Right atrium auricular region (tissue), 2 donors: ENCODE results near the gene OVCA2. TPM values are rescaled to one million over a fixed set of nuclear protein-coding genes. Genes with fewer than 3 reads are reported as not detected.
A peak's percentile ranks its signal among the peaks of the same experiment; 100 is the strongest.

Source experiments
- DNase-seq: peaks from one replicate; pipeline ENCODE4 v3.0.0-alpha.2; 2019; ENCODE audit warnings: low spot score
- H3K27ac ChIP-seq, 2 donors: fragments of 200-600 bp; sonication (generic); 1 replicate in 1 of 2; 2 replicates in 1 of 2; pipeline ENCODE4 v1.5.1; 2016 to 2019
- H3K27me3 ChIP-seq, 2 donors: fragments of 200-600 bp; sonication (generic); one replicate each; pipeline versions ENCODE4 v1.5.1 to v1.6.0; 2017 to 2019
- H3K36me3 ChIP-seq: fragments of 200-600 bp; sonication (generic); one replicate; pipeline ENCODE4 v1.5.1; 2016
- H3K4me1 ChIP-seq, 2 donors: fragments of 200-600 bp; sonication (generic); one replicate each; pipeline versions ENCODE4 v1.5.1 to v1.6.0; 2017 to 2019
- H3K4me3 ChIP-seq, 2 donors: fragments of 200-600 bp; sonication (generic); 1 replicate in 1 of 2; 2 replicates in 1 of 2; pipeline ENCODE4 v1.5.1; 2017 to 2019; ENCODE audit warnings: mild to moderate bottlenecking in 1 of 2, moderate library complexity in 1 of 2
- H3K9me3 ChIP-seq, 2 donors: fragments of 200-600 bp; sonication (generic); one replicate each; pipeline ENCODE4 v1.5.1; 2019
- total RNA-seq, 2 donors: library from RNA; depleted of rRNA; stranded (reverse); fragments of >200 nt; gene quantifications; one replicate each; pipeline ENCODE4 v1.1.0, GENCODE V29; 2016
- TF ChIP-seq, protein P1 (sequence below), 2 donors: fragments of 200-600 bp; sonication (generic); IDR thresholded peaks; one replicate each; pipeline ENCODE4 v1.5.1; 2019; ENCODE audit warnings: antibody characterized with exemption in 2 of 2

The OVCA2 gene
- total RNA-seq, 2 donors from 2014 or later: 29.6 to 31.7 TPM

DNA sequence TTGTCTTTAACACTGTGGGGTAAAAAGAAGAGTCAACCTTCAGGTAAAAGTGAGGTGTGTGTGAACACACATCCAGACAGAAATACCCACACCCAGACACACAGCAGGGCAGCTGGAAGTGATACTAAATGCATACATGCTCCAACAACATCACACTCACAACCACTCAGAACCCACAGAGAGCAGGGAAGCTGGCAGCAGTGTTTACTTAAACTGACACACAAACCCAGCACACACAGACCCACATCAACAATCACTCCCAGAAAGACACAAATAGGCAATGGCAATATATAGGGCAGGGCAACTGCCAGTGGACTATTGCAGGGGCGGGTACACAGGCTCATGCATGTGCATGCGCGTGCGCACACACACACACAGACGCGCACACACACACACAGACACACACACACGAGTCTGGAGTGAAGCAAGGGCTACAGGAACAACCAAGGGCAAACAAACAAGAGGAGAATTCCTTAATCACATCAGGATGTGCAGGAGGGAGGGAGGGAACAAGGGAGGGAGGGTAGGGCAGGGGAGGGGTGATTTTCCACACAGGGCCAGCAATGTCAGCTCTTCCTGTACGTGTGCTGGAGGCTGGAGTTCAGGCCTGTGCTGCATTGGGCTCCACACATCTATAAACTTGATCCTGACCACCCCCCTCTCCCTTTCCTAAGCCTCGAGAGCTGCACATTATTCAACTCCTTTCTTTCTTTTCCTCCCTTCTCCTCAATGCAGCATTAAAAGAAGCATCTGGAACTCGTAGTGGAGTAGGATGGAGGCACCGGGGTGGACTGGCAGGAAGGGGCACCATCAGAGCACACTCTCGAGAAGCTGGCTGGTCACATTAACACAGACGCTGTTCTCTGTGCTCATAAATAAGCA is 43.2 kb downstream of the OVCA2 start:
- TF ChIP-seq, protein P1, sequence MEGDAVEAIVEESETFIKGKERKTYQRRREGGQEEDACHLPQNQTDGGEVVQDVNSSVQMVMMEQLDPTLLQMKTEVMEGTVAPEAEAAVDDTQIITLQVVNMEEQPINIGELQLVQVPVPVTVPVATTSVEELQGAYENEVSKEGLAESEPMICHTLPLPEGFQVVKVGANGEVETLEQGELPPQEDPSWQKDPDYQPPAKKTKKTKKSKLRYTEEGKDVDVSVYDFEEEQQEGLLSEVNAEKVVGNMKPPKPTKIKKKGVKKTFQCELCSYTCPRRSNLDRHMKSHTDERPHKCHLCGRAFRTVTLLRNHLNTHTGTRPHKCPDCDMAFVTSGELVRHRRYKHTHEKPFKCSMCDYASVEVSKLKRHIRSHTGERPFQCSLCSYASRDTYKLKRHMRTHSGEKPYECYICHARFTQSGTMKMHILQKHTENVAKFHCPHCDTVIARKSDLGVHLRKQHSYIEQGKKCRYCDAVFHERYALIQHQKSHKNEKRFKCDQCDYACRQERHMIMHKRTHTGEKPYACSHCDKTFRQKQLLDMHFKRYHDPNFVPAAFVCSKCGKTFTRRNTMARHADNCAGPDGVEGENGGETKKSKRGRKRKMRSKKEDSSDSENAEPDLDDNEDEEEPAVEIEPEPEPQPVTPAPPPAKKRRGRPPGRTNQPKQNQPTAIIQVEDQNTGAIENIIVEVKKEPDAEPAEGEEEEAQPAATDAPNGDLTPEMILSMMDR (IDR thresholded peaks at IDR 0.05): no peak
- Histone ChIP-seq H3K27ac (peak overlapping the region; percentile 76 to 89), H3K4me3 (no peak overlapping the region), H3K9me3 (no peaks in the 10 kb centered on the region), H3K27me3 (no peaks in the 10 kb centered on the region), H3K36me3 (peaks cover 23% of the 10 kb centered on the region), H3K4me1 (peaks cover 0 to 78% of the 10 kb centered on the region in 2 donors)
- no peak for DNase-seq

GRCh38 chr17:2085648-2085949 is 43.8 kb downstream of the OVCA2 start:
- peaks cover 17% of the 10 kb centered on the region for H3K36me3 ChIP-seq
- no peak for DNase-seq

DNA sequence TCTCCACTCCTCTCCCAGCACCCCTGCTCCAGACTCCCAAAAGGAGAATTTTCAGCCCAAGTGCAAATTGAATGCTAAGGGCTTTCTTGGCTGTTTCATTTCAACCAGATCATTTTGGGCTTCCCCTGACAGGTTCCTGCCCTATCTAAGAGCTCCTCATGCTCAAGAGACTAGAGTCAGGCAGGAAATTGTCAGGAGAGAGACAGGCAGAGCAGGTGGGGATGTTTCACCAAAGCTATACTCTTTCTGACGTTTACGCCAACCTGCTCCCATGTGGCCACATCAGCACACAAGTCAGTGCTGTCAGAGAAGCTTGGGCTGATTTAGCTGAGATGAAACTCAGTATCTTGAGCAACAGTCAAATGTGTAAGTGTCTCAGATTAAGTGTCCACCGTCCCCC is 44.5 kb downstream of the OVCA2 start:
- Histone ChIP-seq H3K36me3 (peaks cover 10% of the 10 kb centered on the region), H3K4me1 (peaks cover 0 to 91% of the 10 kb centered on the region in 2 donors), H3K4me3 (no peak overlapping the region), H3K27ac (peak overlapping the region; percentile 76 to 89), H3K27me3 (no peaks in the 10 kb centered on the region), H3K9me3 (no peaks in the 10 kb centered on the region)
- TF ChIP-seq, protein P1 (IDR thresholded peaks at IDR 0.05): no peak
- DNase-seq: no peak

More at GRCh38 chr17:2085648-2085949, 43.8 kb downstream of the OVCA2 start:
- Histone ChIP-seq H3K4me1 (peaks cover 0 to 84% of the 10 kb centered on the region in 2 donors), H3K4me3 (no peak overlapping the region), H3K27ac (peak overlapping the region; percentile 76 to 89), H3K9me3 (no peaks in the 10 kb centered on the region), H3K27me3 (no peaks in the 10 kb centered on the region)
- TF ChIP-seq, protein P1 (IDR thresholded peaks at IDR 0.05): no peak

- H3K4me1 ChIP-seq: peaks cover 0 to 89% of the 10 kb centered on the region in 2 donors
- H3K36me3 ChIP-seq: no peaks in the 10 kb centered on the region
- no peaks in the 10 kb centered on the region for H3K27me3 ChIP-seq
- no peak overlapping the region for H3K4me3 ChIP-seq
- H3K9me3 ChIP-seq: no peaks in the 10 kb centered on the region
- DNase-seq: no peak
- TF ChIP-seq, protein P1 (IDR thresholded peaks at IDR 0.05): no peak
- H3K27ac ChIP-seq: peak overlapping the region; percentile 76 to 89
Observed at GRCh38 chr17:2087597-2088211, 45.9 kb downstream of the OVCA2 start.

DNA sequence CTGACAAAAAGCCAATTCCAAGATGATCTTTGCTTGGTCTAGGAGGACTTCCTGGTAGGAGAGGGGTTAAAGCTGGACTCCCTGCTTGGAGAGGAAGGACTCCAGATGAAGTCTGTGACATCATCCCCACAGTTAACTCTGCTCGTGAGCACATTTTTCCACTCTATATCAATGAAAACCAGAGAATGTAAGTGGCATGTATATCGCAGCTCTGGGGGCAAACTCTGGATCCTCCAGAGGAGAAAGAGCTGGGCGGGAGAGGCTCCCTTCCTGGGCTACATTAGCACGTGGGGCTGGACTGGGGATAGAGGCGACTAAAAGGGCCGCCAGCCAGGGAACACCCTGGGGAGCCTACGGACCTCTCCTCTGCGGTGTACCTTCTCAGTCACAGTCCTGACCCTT is 47.2 kb downstream of the OVCA2 start:
- no peaks in the 10 kb centered on the region for H3K36me3 ChIP-seq
- peak overlapping the region; percentile 76 to 89 for H3K27ac ChIP-seq
- H3K4me3 ChIP-seq: peak overlapping the region; percentile 13 to 33
- no peaks in the 10 kb centered on the region for H3K27me3 ChIP-seq
- TF ChIP-seq, protein P1 (IDR thresholded peaks at IDR 0.05): no peak
- H3K9me3 ChIP-seq: no peaks in the 10 kb centered on the region
- H3K4me1 ChIP-seq: peaks cover 0 to 76% of the 10 kb centered on the region in 2 donors
- no peak for DNase-seq
